Skeletal muscle satellite cell (primary cell): ENCODE measurements around the gene AMIGO2.

ENCODE experiments used
- H3K27me3 ChIP-seq: 2 replicates; pipeline ENCODE4 v1.7.0; 2013; ENCODE audit warnings: low read length; ENCODE audit not compliant: control insufficient read depth, insufficient read depth
- H3K36me3 ChIP-seq: 2 replicates; pipeline ENCODE4 v1.7.0; 2013; ENCODE audit warnings: mild to moderate bottlenecking, control low read depth, low read length; ENCODE audit not compliant: insufficient read depth
- H3K4me1 ChIP-seq: 2 replicates; pipeline ENCODE4 v1.7.0; 2013; ENCODE audit warnings: low read length; ENCODE audit not compliant: control insufficient read depth, insufficient read depth
- H3K4me2 ChIP-seq: 2 replicates; pipeline ENCODE4 v1.7.0; 2013; ENCODE audit warnings: mild to moderate bottlenecking, low read length
- H3K4me3 ChIP-seq: 2 replicates; pipeline ENCODE4 v1.7.0; 2013; ENCODE audit warnings: low read length
- H3K9ac ChIP-seq: 2 replicates; pipeline ENCODE4 v1.7.0; 2013; ENCODE audit warnings: mild to moderate bottlenecking, low read depth, low read length, moderate library complexity
- H3K9me3 ChIP-seq: replicated peaks from 2 replicates; pipeline ENCODE4 v1.7.0; 2013; ENCODE audit warnings: mild to moderate bottlenecking, control low read depth, low read length

The AMIGO2 gene

DNA sequence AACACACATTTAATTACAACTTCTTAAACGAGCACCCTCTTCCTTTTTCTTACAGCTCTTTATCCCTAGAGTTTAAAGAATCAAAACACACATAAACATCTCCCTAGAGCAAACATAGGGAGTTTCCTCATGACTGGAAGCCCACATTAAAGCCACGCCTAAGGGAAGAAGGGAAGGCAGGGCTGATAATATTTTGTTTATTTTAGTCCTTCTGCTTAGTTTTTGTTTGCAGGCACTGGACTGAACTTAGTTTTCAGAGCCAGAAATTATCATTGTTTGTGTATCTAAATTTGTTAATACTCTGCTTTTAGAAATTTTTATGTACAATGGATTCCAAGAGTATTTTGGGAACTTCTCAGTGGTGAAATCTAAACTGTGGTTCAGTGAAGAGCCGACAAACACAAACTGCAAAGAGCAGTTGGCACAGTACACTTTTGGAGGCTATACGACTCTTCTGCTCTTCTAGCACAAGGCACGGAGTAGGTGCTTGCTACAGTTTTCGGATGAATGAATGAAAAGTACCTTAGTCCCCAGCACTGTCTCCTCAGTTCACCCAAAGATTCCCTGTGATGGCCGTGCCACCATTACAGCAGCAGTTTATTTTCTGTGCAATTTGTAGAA is 17.6 kb upstream of the AMIGO2 start:
- Histone ChIP-seq H3K36me3 (no peaks in the 10 kb centered on the region), H3K27me3 (no peaks in the 10 kb centered on the region), H3K9ac (peak overlapping the region; percentile 71), H3K4me3 (no peak overlapping the region), H3K4me2 (peak overlapping the region; percentile 30), H3K4me1 (peaks cover 53% of the 10 kb centered on the region), H3K9me3 (no peaks in the 10 kb centered on the region)

DNA sequence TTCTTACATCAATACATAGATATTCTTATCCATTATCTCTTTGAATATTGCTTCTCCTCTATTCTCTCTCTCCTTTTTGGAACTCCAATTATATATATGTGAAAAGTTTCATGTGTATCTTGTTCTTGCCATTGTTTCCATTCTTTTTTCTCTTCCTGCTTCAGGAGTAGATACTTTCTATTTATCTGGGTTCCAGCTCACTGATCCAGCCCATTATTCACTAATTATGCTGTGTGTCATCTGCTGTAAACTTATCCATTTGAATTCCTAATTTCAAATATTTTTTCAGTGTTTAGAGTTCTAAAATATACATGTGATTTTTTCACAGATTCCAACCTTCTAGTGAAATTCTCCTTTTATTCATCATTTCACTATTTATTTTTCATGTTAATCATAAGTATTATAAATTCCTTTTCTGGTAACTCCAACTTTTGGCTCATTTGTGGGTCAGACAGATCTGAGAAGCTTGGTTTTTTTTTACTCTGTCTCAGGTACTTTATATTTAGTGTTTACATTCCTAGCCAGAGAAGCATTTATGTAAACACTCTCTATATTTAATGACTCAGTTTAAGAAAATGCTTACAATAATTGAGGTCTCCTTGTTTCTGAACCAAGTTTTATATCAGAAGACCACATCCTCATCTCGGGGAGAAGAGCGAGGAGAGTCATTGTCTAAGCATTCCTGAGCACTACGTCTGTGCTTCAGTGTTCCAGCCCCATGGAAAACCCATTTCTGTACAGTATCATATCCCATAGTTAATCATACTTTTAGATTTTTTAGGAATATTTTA is 15.9 kb upstream of the AMIGO2 start:
- no peaks in the 10 kb centered on the region for H3K9me3 ChIP-seq
- peaks cover 53% of the 10 kb centered on the region for H3K4me1 ChIP-seq
- peak overlapping the region; percentile 71 for H3K9ac ChIP-seq
- H3K4me3 ChIP-seq: no peak overlapping the region
- H3K4me2 ChIP-seq: peak overlapping the region; percentile 61
- no peaks in the 10 kb centered on the region for H3K27me3 ChIP-seq
- no peaks in the 10 kb centered on the region for H3K36me3 ChIP-seq

DNA sequence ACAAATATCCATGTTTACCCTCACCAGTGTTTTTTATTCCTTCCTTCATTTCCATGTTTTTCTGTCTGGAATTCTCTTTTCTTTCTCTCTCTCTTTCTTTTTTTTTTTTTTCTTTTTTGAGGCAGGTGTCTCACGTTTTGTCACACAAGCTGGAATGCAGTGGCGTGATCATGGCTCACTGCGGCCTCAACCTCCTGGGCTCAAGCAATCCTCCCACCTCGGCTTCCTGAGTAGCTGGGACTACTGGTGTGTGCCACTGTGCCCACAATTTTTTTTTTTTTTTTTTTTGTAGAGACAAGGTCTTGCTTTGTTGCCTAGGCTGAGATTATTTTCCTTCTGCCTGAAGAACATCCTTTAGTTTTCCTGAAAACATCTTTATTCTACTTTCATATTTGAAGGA is 15.0 kb upstream of the AMIGO2 start:
- Histone ChIP-seq H3K9ac (peak overlapping the region; percentile 71), H3K9me3 (no peaks in the 10 kb centered on the region), H3K4me2 (peak overlapping the region; percentile 61), H3K27me3 (no peaks in the 10 kb centered on the region), H3K4me1 (peaks cover 45% of the 10 kb centered on the region), H3K4me3 (no peak overlapping the region), H3K36me3 (no peaks in the 10 kb centered on the region)

DNA sequence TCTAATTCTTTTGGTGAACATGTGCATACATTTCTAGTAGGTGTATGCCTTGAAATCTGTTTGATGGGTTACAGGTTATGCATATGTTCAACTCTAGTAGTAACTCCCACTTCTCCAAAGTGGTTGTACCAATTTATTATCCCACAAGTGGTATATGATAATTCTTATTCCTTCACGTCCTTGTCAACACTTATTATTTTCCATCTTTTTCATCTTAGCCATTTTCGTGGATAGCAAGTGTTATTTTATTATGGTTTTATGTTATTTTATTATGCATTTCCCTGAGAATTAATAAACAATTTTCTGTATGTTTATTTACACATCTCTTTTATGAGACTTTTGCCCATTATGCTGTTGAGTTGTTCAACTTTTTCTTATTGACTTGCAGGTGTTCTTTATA is 11.2 kb upstream of the AMIGO2 start:
- Histone ChIP-seq H3K4me2 (no peak overlapping the region), H3K36me3 (no peaks in the 10 kb centered on the region), H3K4me3 (no peak overlapping the region), H3K27me3 (no peaks in the 10 kb centered on the region), H3K9me3 (no peaks in the 10 kb centered on the region), H3K4me1 (peaks cover 44% of the 10 kb centered on the region), H3K9ac (no peak overlapping the region)

DNA sequence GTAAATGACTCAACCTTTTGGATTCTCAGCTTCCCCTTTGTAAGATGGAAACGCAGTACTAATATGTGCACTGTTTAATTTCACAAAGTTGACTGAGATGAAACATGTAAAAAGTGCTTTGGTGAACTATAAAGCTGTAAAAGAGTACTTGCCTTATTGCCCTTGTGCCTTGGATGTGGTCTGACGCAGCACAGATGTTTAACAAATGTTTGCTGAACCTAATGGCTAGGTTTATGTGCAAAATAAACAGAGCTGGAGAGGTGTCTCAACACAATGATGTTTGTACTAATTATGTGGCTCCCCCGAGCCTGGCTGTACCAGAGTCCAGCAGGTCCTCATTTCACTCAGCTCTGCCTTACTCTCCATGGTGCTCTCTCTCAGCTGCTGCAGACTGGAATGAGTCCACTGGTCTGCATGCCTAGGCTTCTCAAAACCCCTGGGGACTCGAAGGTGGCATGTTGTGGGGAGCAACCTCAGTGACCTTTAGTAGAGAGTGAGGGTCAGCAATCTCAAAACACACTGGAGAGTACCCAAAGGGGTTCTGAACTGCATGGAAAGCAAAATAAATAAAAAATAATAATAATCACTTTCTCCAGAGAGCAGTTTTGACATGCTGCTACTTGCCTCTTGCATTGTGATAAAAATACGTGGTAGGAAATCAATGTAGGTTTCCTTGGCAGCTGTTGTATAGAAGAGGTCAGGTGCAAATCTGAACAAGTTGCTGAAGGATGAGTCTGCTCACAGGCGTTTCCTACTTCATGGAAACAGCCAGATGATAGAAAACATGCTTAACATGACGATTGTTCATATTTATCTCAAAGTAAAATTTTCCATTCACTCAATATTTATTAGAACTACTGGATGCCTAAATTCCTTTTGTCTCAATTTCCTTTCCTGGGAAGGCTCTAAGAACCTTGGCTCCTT is 8.5 kb upstream of the AMIGO2 start:
- H3K27me3 ChIP-seq: no peaks in the 10 kb centered on the region
- H3K4me3 ChIP-seq: no peak overlapping the region
- H3K9ac ChIP-seq: peak overlapping the region; percentile 2

DNA sequence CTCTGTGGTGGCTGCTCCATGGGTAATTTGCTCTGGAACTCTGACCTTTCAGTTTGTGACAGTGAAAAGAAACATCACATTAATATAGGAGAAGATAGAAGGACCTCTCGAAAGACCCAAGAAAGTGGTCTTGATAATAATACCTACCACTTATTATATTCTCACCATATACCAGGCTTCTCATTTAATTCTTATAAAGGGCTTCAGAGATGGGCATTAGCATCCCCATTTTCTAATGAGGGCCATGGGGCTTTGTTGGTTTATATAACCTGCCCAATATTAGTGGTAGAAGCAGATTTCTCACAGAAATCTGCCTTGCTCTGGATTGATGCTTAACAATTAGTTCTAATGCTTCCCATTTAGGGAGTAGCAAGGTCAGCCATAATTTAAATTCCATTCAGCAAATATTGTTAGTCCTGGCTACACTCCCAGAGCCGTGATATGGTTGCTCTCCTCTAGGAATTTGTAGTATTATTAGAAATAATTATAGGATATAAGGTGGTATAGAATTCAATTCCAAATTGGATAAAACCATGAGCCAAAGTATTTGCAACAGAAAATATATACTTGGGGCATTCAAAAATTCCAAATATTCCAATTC is 7.4 kb upstream of the AMIGO2 start:
- peak overlapping the region; percentile 40 for H3K4me2 ChIP-seq
- H3K9ac ChIP-seq: peak overlapping the region; percentile 24
- no peaks in the 10 kb centered on the region for H3K36me3 ChIP-seq
- H3K27me3 ChIP-seq: no peaks in the 10 kb centered on the region
- H3K9me3 ChIP-seq: no peaks in the 10 kb centered on the region
- peaks cover 66% of the 10 kb centered on the region for H3K4me1 ChIP-seq
- H3K4me3 ChIP-seq: no peak overlapping the region

More for the DNA sequence above, 8.5 kb upstream of the AMIGO2 start:
- H3K4me2 ChIP-seq: peak overlapping the region; percentile 19
- H3K4me1 ChIP-seq: peaks cover 56% of the 10 kb centered on the region
- H3K36me3 ChIP-seq: no peaks in the 10 kb centered on the region
- H3K9me3 ChIP-seq: no peaks in the 10 kb centered on the region

DNA sequence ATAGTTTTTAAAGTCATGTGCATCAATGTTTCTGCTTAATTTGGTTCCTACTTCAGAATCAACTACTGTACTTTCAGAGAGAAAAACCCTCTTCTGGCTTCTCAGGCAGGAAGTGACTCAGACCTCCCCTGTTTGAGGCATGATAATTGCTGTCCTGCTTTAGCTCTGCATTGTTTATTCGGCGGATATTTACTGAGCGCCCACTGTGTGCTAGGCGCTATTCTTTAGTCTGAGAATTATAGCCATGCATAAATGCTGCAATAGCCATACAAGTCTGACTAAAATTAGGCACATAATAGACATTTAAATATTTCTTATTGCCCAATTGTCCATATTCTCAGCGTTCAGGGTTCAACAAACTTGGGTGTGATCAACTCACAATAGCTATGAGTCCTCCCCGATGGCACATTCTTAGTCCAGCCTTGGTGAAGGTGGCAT is 6.1 kb upstream of the AMIGO2 start:
- Histone ChIP-seq H3K27me3 (no peaks in the 10 kb centered on the region), H3K4me3 (no peak overlapping the region), H3K4me1 (peaks cover 80% of the 10 kb centered on the region), H3K9ac (peak overlapping the region; percentile 39), H3K36me3 (no peaks in the 10 kb centered on the region), H3K4me2 (peak overlapping the region; percentile 0), H3K9me3 (no peaks in the 10 kb centered on the region)

DNA sequence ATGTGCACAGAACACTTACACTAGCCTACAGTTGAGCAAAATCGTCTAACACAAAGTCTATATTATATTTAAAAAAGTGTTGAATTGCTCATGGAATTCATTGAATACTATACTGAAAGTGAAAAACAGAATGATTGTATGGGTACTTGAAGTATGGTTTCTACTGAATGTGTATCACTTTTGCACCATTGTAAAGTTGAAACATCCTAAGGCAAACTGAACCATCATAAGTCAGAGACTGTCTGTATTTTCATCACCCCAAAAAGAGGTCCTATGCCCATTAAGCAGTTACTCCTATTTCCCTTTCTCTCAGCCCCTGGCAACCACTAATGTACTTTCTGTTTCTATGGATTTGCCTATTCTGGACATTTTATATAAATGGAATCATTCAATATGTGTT is 4.4 kb upstream of the AMIGO2 start:
- H3K36me3 ChIP-seq: no peaks in the 10 kb centered on the region
- H3K4me3 ChIP-seq: no peak overlapping the region
- H3K4me2 ChIP-seq: peak overlapping the region; percentile 6
- peaks cover 80% of the 10 kb centered on the region for H3K4me1 ChIP-seq
- peak overlapping the region; percentile 18 for H3K9ac ChIP-seq
- H3K9me3 ChIP-seq: no peaks in the 10 kb centered on the region
- H3K27me3 ChIP-seq: no peaks in the 10 kb centered on the region

DNA sequence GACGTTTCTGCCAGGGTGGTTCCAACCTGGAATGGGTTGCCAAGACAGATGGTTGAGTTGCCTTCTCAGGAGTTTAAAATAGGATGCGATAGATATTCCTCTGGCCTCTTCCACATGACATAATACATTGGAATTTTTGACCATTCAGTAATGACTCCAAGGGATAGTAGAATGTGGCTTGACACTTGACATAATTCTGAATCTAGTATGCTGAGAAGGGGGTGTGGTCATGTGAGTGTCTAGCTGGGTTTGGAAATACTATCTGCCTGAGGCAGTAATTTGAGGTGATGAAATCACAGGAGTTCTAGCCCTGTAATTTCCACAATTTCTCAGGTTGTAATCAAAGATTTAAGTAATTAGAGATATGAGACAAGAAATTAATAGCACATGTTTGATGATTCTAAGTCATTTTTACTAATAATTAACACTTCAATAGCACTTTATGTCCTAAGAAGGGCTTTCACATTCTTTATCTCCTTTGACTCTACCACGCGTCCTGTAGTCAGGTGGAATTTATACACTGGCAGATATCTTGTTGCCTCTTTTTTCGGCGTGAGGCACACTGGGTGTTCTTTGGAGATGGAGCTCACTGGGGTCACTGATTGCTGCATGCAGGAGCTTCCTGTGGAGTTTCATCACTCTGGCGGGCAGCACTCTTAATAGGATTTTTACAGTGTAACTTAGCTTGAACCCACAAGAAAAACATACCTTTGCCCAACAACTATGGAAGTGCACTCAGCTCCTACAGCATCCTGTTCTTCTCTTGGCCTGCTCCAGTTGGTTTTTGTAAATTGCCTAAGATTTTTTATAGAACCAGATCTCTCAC is 3.2 kb upstream of the AMIGO2 start:
- Histone ChIP-seq H3K4me1 (peaks cover 76% of the 10 kb centered on the region), H3K9ac (peak overlapping the region; percentile 94), H3K4me3 (no peak overlapping the region), H3K4me2 (peak overlapping the region; percentile 95), H3K36me3 (peaks cover under 1% of the 10 kb centered on the region), H3K9me3 (no peaks in the 10 kb centered on the region), H3K27me3 (no peaks in the 10 kb centered on the region)

DNA sequence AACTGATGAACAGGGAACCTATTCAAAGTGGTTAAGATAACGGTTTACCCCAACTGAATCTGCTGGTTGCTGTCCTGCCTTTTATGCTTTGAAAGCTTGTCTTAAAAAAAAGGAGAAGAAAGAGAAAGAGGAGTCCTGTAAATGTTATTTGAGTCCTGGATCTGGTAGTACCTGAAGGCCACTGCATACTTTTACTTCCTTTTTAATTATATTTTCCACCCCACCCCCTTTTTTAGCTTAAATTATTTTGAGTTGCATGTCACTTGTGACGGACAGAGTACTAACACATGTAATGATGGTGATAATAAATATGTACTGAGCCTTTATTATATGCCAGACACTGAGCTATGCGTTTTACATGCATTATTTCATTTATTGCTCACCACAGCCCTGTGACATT is 2.5 kb upstream of the AMIGO2 start:
- peaks cover 76% of the 10 kb centered on the region for H3K4me1 ChIP-seq
- H3K36me3 ChIP-seq: peaks cover 7% of the 10 kb centered on the region
- H3K9ac ChIP-seq: peak overlapping the region; percentile 94
- H3K27me3 ChIP-seq: no peaks in the 10 kb centered on the region
- no peak overlapping the region for H3K4me3 ChIP-seq
- H3K9me3 ChIP-seq: no peaks in the 10 kb centered on the region
- H3K4me2 ChIP-seq: peak overlapping the region; percentile 95
